ENCODE data around the gene PHLPP1.
"Not testable (repeated sequence)": the region's sequence is repeated elsewhere in the genome, so short reads cannot be mapped to it uniquely, and the experiment has no call there.

The PHLPP1 gene

GRCh38 chr18:62683935-62684334, 31.4 kb upstream of the PHLPP1 start:
- peaks cover 37% of the 10 kb centered on the region for H3K9me3 Mint-ChIP-seq
- no peak for TF ChIP-seq CTCF (IDR thresholded peaks at IDR 0.05)
- peaks cover 12% of the 10 kb centered on the region for H3K4me1 Mint-ChIP-seq
- H3K27me3 Mint-ChIP-seq (ENCODE audit: low read depth, poor library complexity), result no peaks in the 10 kb centered on the region
- H3K36me3 Mint-ChIP-seq (ENCODE audit: low read depth), result peaks cover 13% of the 10 kb centered on the region
- no peak overlapping the region for H3K27ac Mint-ChIP-seq
- no peak overlapping the region for H3K4me3 Mint-ChIP-seq
- no peak for DNase-seq

GRCh38 chr18:62688743-62689317, 26.5 kb upstream of the PHLPP1 start:
- H3K4me3 Mint-ChIP-seq, result no peak overlapping the region
- no peaks in the 10 kb centered on the region for H3K27me3 Mint-ChIP-seq (ENCODE audit: low read depth, poor library complexity)
- DNase-seq, result no peak
- H3K27ac Mint-ChIP-seq, result no peak overlapping the region
- H3K4me1 Mint-ChIP-seq, result no peaks in the 10 kb centered on the region
- peaks cover 22% of the 10 kb centered on the region for H3K36me3 Mint-ChIP-seq (ENCODE audit: low read depth)
- H3K9me3 Mint-ChIP-seq, result peaks cover 64% of the 10 kb centered on the region
- TF ChIP-seq CTCF (IDR thresholded peaks at IDR 0.05), result no peak

- peaks cover 22% of the 10 kb centered on the region for H3K36me3 Mint-ChIP-seq (ENCODE audit: low read depth)
- TF ChIP-seq CTCF (IDR thresholded peaks at IDR 0.05), result no peak
- H3K27me3 Mint-ChIP-seq (ENCODE audit: low read depth, poor library complexity), result peaks cover 2% of the 10 kb centered on the region
- H3K4me3 Mint-ChIP-seq, result no peak overlapping the region
- H3K4me1 Mint-ChIP-seq, result no peaks in the 10 kb centered on the region
- peaks cover 59% of the 10 kb centered on the region for H3K9me3 Mint-ChIP-seq
- no peak for DNase-seq
- H3K27ac Mint-ChIP-seq, result peak overlapping the region; percentile 49
Observed at GRCh38 chr18:62690236-62690815, 25.0 kb upstream of the PHLPP1 start.

- no peak overlapping the region for H3K27ac Mint-ChIP-seq
- H3K9me3 Mint-ChIP-seq, result peaks cover 34% of the 10 kb centered on the region
- H3K4me3 Mint-ChIP-seq, result no peak overlapping the region
- H3K36me3 Mint-ChIP-seq (ENCODE audit: low read depth), result peaks cover 10% of the 10 kb centered on the region
- no peak for DNase-seq
- H3K4me1 Mint-ChIP-seq, result no peaks in the 10 kb centered on the region
- peaks cover 6% of the 10 kb centered on the region for H3K27me3 Mint-ChIP-seq (ENCODE audit: low read depth, poor library complexity)
- TF ChIP-seq CTCF (IDR thresholded peaks at IDR 0.05), result no peak
Observed at GRCh38 chr18:62693659-62694058, 21.7 kb upstream of the PHLPP1 start.

GRCh38 chr18:62697636-62698035, 17.7 kb upstream of the PHLPP1 start:
- Mint-ChIP-seq H3K27me3 (ENCODE audit: low read depth, poor library complexity) (peaks cover 6% of the 10 kb centered on the region), H3K36me3 (ENCODE audit: low read depth) (no peaks in the 10 kb centered on the region), H3K27ac (no peak overlapping the region), H3K4me3 (no peak overlapping the region), H3K4me1 (peaks cover 2% of the 10 kb centered on the region), H3K9me3 (peaks cover 14% of the 10 kb centered on the region)
- DNase-seq, result no peak
- TF ChIP-seq CTCF (IDR thresholded peaks at IDR 0.05), result no peak

GRCh38 chr18:62702259-62702658, 13.1 kb upstream of the PHLPP1 start:
- no peak for TF ChIP-seq CTCF (IDR thresholded peaks at IDR 0.05)
- Mint-ChIP-seq H3K27ac (no peak overlapping the region), H3K4me1 (peaks cover 6% of the 10 kb centered on the region), H3K4me3 (no peak overlapping the region), H3K27me3 (ENCODE audit: low read depth, poor library complexity) (no peaks in the 10 kb centered on the region), H3K36me3 (ENCODE audit: low read depth) (no peaks in the 10 kb centered on the region), H3K9me3 (peaks cover 14% of the 10 kb centered on the region)
- DNase-seq, result no peak

- H3K36me3 Mint-ChIP-seq (ENCODE audit: low read depth); H3K9me3 Mint-ChIP-seq; H3K4me3 Mint-ChIP-seq; H3K27me3 Mint-ChIP-seq (ENCODE audit: low read depth, poor library complexity); H3K27ac Mint-ChIP-seq; DNase-seq: not testable (repeated sequence)
- peaks cover 16% of the 10 kb centered on the region for H3K4me1 Mint-ChIP-seq
Observed at GRCh38 chr18:62706879-62707278, 8.5 kb upstream of the PHLPP1 start.

GRCh38 chr18:62709908-62710307, 5.4 kb upstream of the PHLPP1 start:
- DNase-seq; H3K27me3 Mint-ChIP-seq (ENCODE audit: low read depth, poor library complexity); H3K4me3 Mint-ChIP-seq; H3K27ac Mint-ChIP-seq; H3K9me3 Mint-ChIP-seq; H3K36me3 Mint-ChIP-seq (ENCODE audit: low read depth): not testable (repeated sequence)
- peaks cover 29% of the 10 kb centered on the region for H3K4me1 Mint-ChIP-seq

Data from nephron progenitor cell (in vitro differentiated cells).